Measurements from ENCODE around the gene CRIP3. TPM values are rescaled to one million over a fixed set of nuclear protein-coding genes. Genes with fewer than 3 reads are reported as not detected.

The CRIP3 gene
- total and polyA plus RNA-seq, 2 donors (not counting 3 experiments of a cell fraction or from before 2014, with no cell fraction given), result not detected

- no peaks in the 10 kb centered on the region for H3K9me1 ChIP-seq (replicated peaks; ENCODE audit: control insufficient read depth, extremely low read depth, insufficient read depth, low read length)
- no peak overlapping the region for H3K9ac ChIP-seq (replicated peaks; ENCODE audit: extremely low read depth, insufficient read depth, low read length)
- H3K4me1 ChIP-seq (ENCODE audit: control insufficient read depth, extremely low read depth, insufficient read depth, low read length), result no peaks in the 10 kb centered on the region
- ChIA-PET CTCF (interaction anchor here (0.7 kb wide), 1 partner anchor 68 kb away, joined by 4 read pairs; no protein-coding TSS in a partner anchor), POLR2A (no interaction called here)
- H3K9me3 ChIP-seq (replicated peaks; ENCODE audit: control insufficient read depth, insufficient read depth, low read length), result no peaks in the 10 kb centered on the region
- no peaks in the 10 kb centered on the region for H3K79me2 ChIP-seq (ENCODE audit: control insufficient read depth, insufficient read depth, low read length)
- TF ChIP-seq EZH2 (IDR thresholded peaks at IDR 0.05; ENCODE audit: borderline replicate concordance, low read depth, low read length, severe bottlenecking), result no peak
- TF ChIP-seq JUN (IDR thresholded peaks at IDR 0.05; ENCODE audit: borderline replicate concordance, insufficient read depth, insufficient read length, low read depth), result no peak
- TF ChIP-seq MAX (IDR thresholded peaks at IDR 0.05; ENCODE audit: insufficient read depth, insufficient read length), result no peak
- TF ChIP-seq POLR2AphosphoS5 (IDR thresholded peaks at IDR 0.05; ENCODE audit: insufficient read depth, low read depth, low read length), result no peak
- no peak for TF ChIP-seq GATA2 (IDR thresholded peaks at IDR 0.05; ENCODE audit: insufficient read depth, insufficient read length, low read depth, low read length)
- no peak for TF ChIP-seq POLR2A (IDR thresholded peaks at IDR 0.05; ENCODE audit: low read depth, low read length)
- TF ChIP-seq MYC (IDR thresholded peaks at IDR 0.05; ENCODE audit: low read depth, low read length), result no peak
- TF ChIP-seq CTCF (IDR thresholded peaks at IDR 0.05; ENCODE audit: extremely low read depth in 1 of 2, insufficient read depth in 1 of 2, low read depth in 1 of 2, low read length in 2 of 2), result no peak
- TF ChIP-seq FOS (IDR thresholded peaks at IDR 0.05; ENCODE audit: borderline replicate concordance, insufficient read depth, low read length), result no peak
- no TSS peak for BruUV-seq (replicated peaks)
- DNase-seq (ENCODE audit: low read depth, low spot score) (no peak), FAIRE-seq (no peak)
- H3K27ac ChIP-seq (ENCODE audit: insufficient read depth, low read depth, low read length), result no peak overlapping the region
- H4K20me1 ChIP-seq (replicated peaks; ENCODE audit: control insufficient read depth, extremely low read depth, insufficient read depth, low read length), result no peaks in the 10 kb centered on the region
- no peak overlapping the region for H2AFZ ChIP-seq (ENCODE audit: low read depth, low read length)
- intact Hi-C loops (cut with micrococcal nuclease), result no loop called here
- H3K27me3 ChIP-seq (ENCODE audit: control insufficient read depth in 2 of 2, insufficient read depth in 2 of 2, low read length in 2 of 2), result peaks cover 14% of the 10 kb centered on the region in 2 experiments
- no peak overlapping the region for H3K4me3 ChIP-seq (replicated peaks in 1 of 3; ENCODE audit: insufficient read depth in 1 of 3, low read depth in 1 of 3, low read length in 3 of 3)
- H3K4me2 ChIP-seq (ENCODE audit: insufficient read depth, low read length), result no peak overlapping the region
- dilution Hi-C loops (cut with MboI; ENCODE audit: extremely low pct_ligation_motif_present, low sequenced_read_pairs), result no loop called here
- H3K36me3 ChIP-seq (ENCODE audit: control insufficient read depth in 2 of 2, extremely low read depth in 1 of 2, insufficient read depth in 2 of 2, low read length in 2 of 2), result no peaks in the 10 kb centered on the region
Measured at GRCh38 chr6:43265564-43265963, 43.1 kb downstream of the CRIP3 start.
